Measurements from ENCODE around the gene STAG3. TPM values are rescaled to one million over a fixed set of nuclear protein-coding genes. Genes with fewer than 3 reads are reported as not detected.
A peak's percentile ranks its signal among the peaks of the same experiment; 100 is the strongest.

The STAG3 gene
- total and polyA plus RNA-seq, 10 of the 15 experiments (the other 5 are each of a cell fraction or from before 2014, with no cell fraction given) = 73.0 to 306 (median 120) TPM

DNA sequence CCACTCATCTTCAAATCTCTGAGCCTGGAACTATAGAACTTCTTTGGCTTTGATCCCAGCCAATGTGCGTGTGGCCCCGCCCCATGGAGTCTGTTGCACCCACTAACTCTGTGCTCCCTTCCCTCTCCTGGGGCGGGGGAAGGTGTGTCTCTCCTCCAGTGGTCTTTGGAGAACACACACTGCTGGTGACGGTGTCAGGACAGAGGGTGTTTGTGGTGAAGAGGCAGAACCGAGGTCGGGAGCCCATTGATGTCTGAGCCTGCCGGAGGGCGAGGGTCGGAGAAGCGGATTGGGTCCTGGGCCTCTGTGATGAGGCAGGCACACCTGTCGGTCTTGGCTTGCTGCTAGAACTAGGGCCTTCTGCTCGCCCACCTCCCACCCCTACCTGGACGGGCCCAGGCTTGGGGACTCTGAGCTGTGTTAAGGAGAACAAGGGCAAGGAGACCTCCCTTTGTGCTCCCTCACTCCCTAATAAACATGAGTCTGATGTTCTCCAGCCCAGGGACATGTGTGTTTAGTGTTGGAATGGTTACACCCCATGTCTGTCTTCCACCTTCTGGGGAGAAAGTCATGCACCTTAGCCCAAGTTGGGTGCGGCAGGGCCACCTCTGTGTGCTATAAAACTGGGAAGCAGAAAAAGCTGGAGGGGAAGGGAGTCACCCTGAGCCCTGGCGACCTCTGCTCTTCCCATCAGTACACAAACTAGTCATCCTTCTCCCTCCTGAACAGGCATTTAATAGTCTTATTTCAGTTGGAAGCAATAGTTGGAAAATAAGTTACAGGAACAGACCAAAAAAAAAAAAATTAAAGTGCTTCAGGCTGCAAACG, 23.8 kb upstream of the STAG3 start:
- H2AFZ ChIP-seq (ENCODE audit: control insufficient read depth, low read depth, low read length) = no peak overlapping the region
- H3K36me3 ChIP-seq (ENCODE audit: control insufficient read depth in 2 of 2, insufficient read depth in 2 of 2, low read length in 1 of 2) = peaks cover 0 to 15% of the 10 kb centered on the region in 2 experiments
- ChIA-PET RAD21 (ENCODE audit: unreplicated experiment) (interaction anchor here (1.8 kb wide), 1 partner anchor 23 kb away, joined by 4 read pairs; the partner anchor contains the start of genes GPC2 and STAG3), POLR2A (interaction anchor here (1.4 kb wide), 1 partner anchor 13 kb away, joined by 3 read pairs; no protein-coding TSS in a partner anchor), SMC1A (ENCODE audit: uncharacterized antibody, unreplicated experiment) (interaction anchor here (1.1 kb wide), 1 partner anchor 20 kb away, joined by 3 read pairs; no protein-coding TSS in a partner anchor), CTCF (no interaction called here)
- intact Hi-C loops (cut with micrococcal nuclease; ENCODE audit: unreplicated experiment) = no loop called here
- in situ Hi-C loops (cut with MboI) = no loop called here
- H4K20me1 ChIP-seq (ENCODE audit: control insufficient read depth, insufficient read depth) = no peaks in the 10 kb centered on the region
- 71% methylated on average over 16 of the region's 16 CpGs for WGBS (ENCODE audit: insufficient coverage, insufficient replicate concordance, low lambda C conversion rate, missing lambda C conversion rate)
- no peaks in the 10 kb centered on the region for H3K9me3 ChIP-seq (replicated peaks; ENCODE audit: control insufficient read depth, insufficient read depth, low read length)
- no peak overlapping the region for H3K4me2 ChIP-seq (ENCODE audit: control insufficient read depth, insufficient read depth)
- FAIRE-seq (no peak), DNase-seq (ENCODE audit: low read depth, low spot score) (no peak), ATAC-seq (no peak)
- H3K4me3 ChIP-seq = no peak overlapping the region
- TF ChIP-seq POLR2A (IDR thresholded peaks at IDR 0.05; ENCODE audit: low read depth, low read length) = peak; percentile 47; the same call in 1 of the 2 replicates
- TF ChIP-seq TBL1XR1 (IDR thresholded peaks at IDR 0.05; ENCODE audit: low read depth, low read length) = no peak
- H3K9ac ChIP-seq (ENCODE audit: control insufficient read depth, insufficient read depth, low read length) = no peak overlapping the region
- BruUV-seq (replicated peaks) = no TSS peak
- H3K27me3 ChIP-seq (replicated peaks in 1 of 2; ENCODE audit: control insufficient read depth in 2 of 2, insufficient read depth in 2 of 2, low read length in 1 of 2) = no peaks in the 10 kb centered on the region
- no peak overlapping the region for H3K27ac ChIP-seq (ENCODE audit: control insufficient read depth, insufficient read depth)
- H3K4me1 ChIP-seq (ENCODE audit: control insufficient read depth, insufficient read depth, low read length) = peaks cover 18% of the 10 kb centered on the region
- H3K79me2 ChIP-seq (ENCODE audit: control insufficient read depth, insufficient read depth, low read length) = peaks cover 32% of the 10 kb centered on the region

DNA sequence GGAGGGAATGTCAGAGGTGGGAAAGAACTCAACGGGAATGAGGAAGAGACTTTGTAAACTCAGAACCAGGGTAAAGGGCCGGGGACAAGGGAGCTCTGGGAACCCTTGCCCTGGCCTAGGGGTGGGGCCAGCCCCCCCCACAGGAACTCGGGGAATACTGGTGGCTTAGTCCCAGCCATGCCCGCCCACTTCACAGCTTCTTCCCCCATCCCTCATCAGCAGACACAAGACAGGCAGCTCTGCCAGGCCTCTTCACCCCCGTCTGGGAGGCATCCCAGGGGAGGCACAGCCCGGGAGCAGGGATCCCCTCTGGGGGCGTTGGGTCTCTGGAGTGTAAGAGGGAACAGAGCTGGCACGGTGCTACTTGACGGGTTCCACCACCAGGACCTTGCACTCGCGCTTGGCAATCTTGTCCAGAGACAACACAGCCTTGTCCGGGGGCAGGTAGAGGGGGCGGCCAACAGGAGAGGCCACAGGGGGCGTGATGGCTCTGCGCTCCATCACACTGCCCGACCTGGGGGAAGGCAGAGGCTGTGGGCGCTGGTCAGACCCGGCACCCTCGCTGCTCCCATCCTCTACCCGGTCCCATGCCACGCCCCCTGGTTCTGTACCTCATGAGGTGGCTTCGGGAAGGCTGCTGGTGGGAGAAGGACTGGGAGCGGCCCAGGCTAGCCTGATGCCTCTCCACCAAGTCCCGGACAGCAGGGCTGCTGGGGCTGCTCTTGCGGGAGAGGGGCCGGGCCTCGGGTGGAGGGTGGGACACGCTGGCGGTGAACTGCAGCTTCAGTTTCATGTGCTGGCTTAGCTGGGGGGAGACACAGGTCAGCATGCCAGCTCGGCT, 22.8 kb upstream of the STAG3 start:
- ChIA-PET CTCF (interaction anchor here (2.7 kb wide), 1 partner anchor 14 kb away, joined by 9 read pairs; the partner anchor contains the start of gene GAL3ST4), POLR2A (interaction anchor here (0.5 to 1.1 kb wide), 3 partner anchors 20 to 199 kb away, joined by 3 to 5 read pairs (median 3); no protein-coding TSS in a partner anchor), RAD21 (ENCODE audit: unreplicated experiment) (no interaction called here), SMC1A (ENCODE audit: uncharacterized antibody, unreplicated experiment) (interaction anchor here (1.1 kb wide), 1 partner anchor 21 kb away, joined by 3 read pairs; no protein-coding TSS in a partner anchor)
- Histone ChIP-seq H3K79me2 (ENCODE audit: control insufficient read depth, insufficient read depth, low read length) (peaks cover 23% of the 10 kb centered on the region), H3K27ac (ENCODE audit: control insufficient read depth, insufficient read depth) (no peak overlapping the region), H2AFZ (ENCODE audit: control insufficient read depth, low read depth, low read length) (no peak overlapping the region), H4K20me1 (ENCODE audit: control insufficient read depth, insufficient read depth) (no peaks in the 10 kb centered on the region), H3K4me3 (no peak overlapping the region), H3K36me3 (ENCODE audit: control insufficient read depth in 2 of 2, insufficient read depth in 2 of 2, low read length in 1 of 2) (peaks cover 0 to 15% of the 10 kb centered on the region in 2 experiments), H3K4me1 (ENCODE audit: control insufficient read depth, insufficient read depth, low read length) (peaks cover 18% of the 10 kb centered on the region), H3K27me3 (replicated peaks in 1 of 2; ENCODE audit: control insufficient read depth in 2 of 2, insufficient read depth in 2 of 2, low read length in 1 of 2) (no peaks in the 10 kb centered on the region), H3K9ac (ENCODE audit: control insufficient read depth, insufficient read depth, low read length) (no peak overlapping the region), H3K9me3 (replicated peaks; ENCODE audit: control insufficient read depth, insufficient read depth, low read length) (no peaks in the 10 kb centered on the region), H3K4me2 (ENCODE audit: control insufficient read depth, insufficient read depth) (no peak overlapping the region)
- no TSS peak for BruUV-seq (replicated peaks)
- DNase-seq (ENCODE audit: low read depth, low spot score) (no peak), ATAC-seq (no peak), FAIRE-seq (no peak)
- intact Hi-C loops (cut with micrococcal nuclease; ENCODE audit: unreplicated experiment) (no loop called here), in situ Hi-C loops (cut with MboI) (no loop called here)
- 76% methylated on average over 30 of the region's 30 CpGs for WGBS (ENCODE audit: insufficient coverage, insufficient replicate concordance, low lambda C conversion rate, missing lambda C conversion rate)
- no peak for TF ChIP-seq NR2C2 (IDR thresholded peaks at IDR 0.05; ENCODE audit: borderline replicate concordance, control insufficient read depth, insufficient read length, low read depth)
- TF ChIP-seq TAF1 (IDR thresholded peaks at IDR 0.05; ENCODE audit: borderline replicate concordance, low read depth, low read length) = no peak
- TF ChIP-seq SMAD1 (IDR thresholded peaks at IDR 0.05; ENCODE audit: low read depth, partially characterized antibody) = no peak
- no peak for TF ChIP-seq BMI1 (IDR thresholded peaks at IDR 0.05; ENCODE audit: borderline replicate concordance)
- TF ChIP-seq ZNF384 (IDR thresholded peaks at IDR 0.05; ENCODE audit: borderline replicate concordance, low read depth, low read length) = no peak
- no peak for TF ChIP-seq WRNIP1 (IDR thresholded peaks at IDR 0.05; ENCODE audit: borderline replicate concordance, low read depth, low read length)
- no peak for TF ChIP-seq CBFB (IDR thresholded peaks at IDR 0.05; ENCODE audit: low read depth)
- no peak for TF ChIP-seq FOS (IDR thresholded peaks at IDR 0.05; ENCODE audit: borderline replicate concordance, extremely low read depth, insufficient read length)
- no peak for TF ChIP-seq STAT3 (IDR thresholded peaks at IDR 0.05; ENCODE audit: low read depth, low read length)
- no peak for TF ChIP-seq SREBF1 (IDR thresholded peaks at IDR 0.05; ENCODE audit: low read length)
- TF ChIP-seq, protein P1, sequence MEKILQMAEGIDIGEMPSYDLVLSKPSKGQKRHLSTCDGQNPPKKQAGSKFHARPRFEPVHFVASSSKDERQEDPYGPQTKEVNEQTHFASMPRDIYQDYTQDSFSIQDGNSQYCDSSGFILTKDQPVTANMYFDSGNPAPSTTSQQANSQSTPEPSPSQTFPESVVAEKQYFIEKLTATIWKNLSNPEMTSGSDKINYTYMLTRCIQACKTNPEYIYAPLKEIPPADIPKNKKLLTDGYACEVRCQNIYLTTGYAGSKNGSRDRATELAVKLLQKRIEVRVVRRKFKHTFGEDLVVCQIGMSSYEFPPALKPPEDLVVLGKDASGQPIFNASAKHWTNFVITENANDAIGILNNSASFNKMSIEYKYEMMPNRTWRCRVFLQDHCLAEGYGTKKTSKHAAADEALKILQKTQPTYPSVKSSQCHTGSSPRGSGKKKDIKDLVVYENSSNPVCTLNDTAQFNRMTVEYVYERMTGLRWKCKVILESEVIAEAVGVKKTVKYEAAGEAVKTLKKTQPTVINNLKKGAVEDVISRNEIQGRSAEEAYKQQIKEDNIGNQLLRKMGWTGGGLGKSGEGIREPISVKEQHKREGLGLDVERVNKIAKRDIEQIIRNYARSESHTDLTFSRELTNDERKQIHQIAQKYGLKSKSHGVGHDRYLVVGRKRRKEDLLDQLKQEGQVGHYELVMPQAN (conservative IDR thresholded peaks at IDR 0.05) = no peak
- TF ChIP-seq RAD21 (IDR thresholded peaks at IDR 0.05; ENCODE audit: insufficient read depth, low read depth, low read length) = no peak
